K562 (cell line): ENCODE measurements around the gene CPEB1. TPM values are rescaled to one million over a fixed set of nuclear protein-coding genes. Genes with fewer than 3 reads are reported as not detected.

ENCODE experiments used
- ATAC-seq: fragments of 200-7000 bp; cut with Tn5 transposase; 3 replicates; pipeline ENCODE4 v1.9.1; 2020; ENCODE audit warnings: moderate library complexity
- BruUV-seq: library from RNA; stranded (reverse); fragments of 400-500 nt; replicated peaks from 2 replicates; lab custom pipeline; 2021; lab: Mats Ljungman, UMichigan
- CTCF ChIA-PET: fragments of 300-600 bp; formaldehyde crosslinking; extraction: SDS; loops from one replicate; lab custom pipeline; 2021; ENCODE audit warnings: low intra/inter-chr PET ratio; lab: Yijun Ruan, JAX
- POLR2A ChIA-PET: fragments of 300-600, 350-650 bp; sonication (Branson Sonifier 250); formaldehyde crosslinking; extraction: SDS; loops from one replicate; lab custom pipeline; 2021; ENCODE audit warnings: antibody characterized with exemption, inconsistent platforms; lab: Yijun Ruan, JAX
- DNase-seq, 4 experiments: peaks; one replicate each; pipeline versions ENCODE4 v3.0.0 to v3.0.0-alpha.2; 2011 to 2018; ENCODE audit warnings: low spot score in 3 of 4, mixed read lengths in 3 of 4; ENCODE audit errors: extremely low read depth in 1 of 4
- FAIRE-seq: peaks from 2 replicates; lab custom pipeline; 2011; peaks lifted over from hg19 to GRCh38; lab: Jason Lieb, UNC
- H2AFZ ChIP-seq: 2 replicates; pipeline ENCODE4 v1.6.0; 2011; ENCODE audit warnings: low read depth, low read length, control low read depth, inconsistent platforms
- H3K27ac ChIP-seq: fragments of 200-600 bp; 3 replicates; pipeline ENCODE4 v1.8.0; 2011; ENCODE audit warnings: low read depth, mild to moderate bottlenecking, control low read depth, inconsistent platforms, low read length, moderate library complexity, mixed read lengths; ENCODE audit errors: extremely low read depth
- H3K27me3 ChIP-seq, 2 experiments: fragments of 300-600 bp in 1 of 2; 2 replicates in 1 of 2; 3 replicates in 1 of 2; pipeline versions ENCODE4 v1.6.0 to v1.8.0; 2011; ENCODE audit warnings: inconsistent platforms in 2 of 2, low read length in 2 of 2, mild to moderate bottlenecking in 1 of 2, mixed read lengths in 1 of 2, moderate library complexity in 1 of 2; ENCODE audit not compliant: control insufficient read depth in 2 of 2, insufficient read depth in 2 of 2
- H3K36me3 ChIP-seq: fragments of 300-600 bp; 3 replicates; pipeline ENCODE4 v1.8.0; 2011; ENCODE audit warnings: mild to moderate bottlenecking, low read length, inconsistent platforms; ENCODE audit not compliant: control insufficient read depth, insufficient read depth
- H3K4me1 ChIP-seq, 2 experiments: fragments of 200-600 bp in 1 of 2; replicated peaks in 1 of 2; 2 replicates in 1 of 2; 3 replicates in 1 of 2; pipeline versions ENCODE4 v1.5.1 to v1.8.0; 2011; ENCODE audit warnings: inconsistent platforms in 2 of 2, low read length in 2 of 2, mild to moderate bottlenecking in 1 of 2, mixed read lengths in 1 of 2, moderate library complexity in 1 of 2; ENCODE audit not compliant: control insufficient read depth in 2 of 2, insufficient read depth in 2 of 2
- H3K4me2 ChIP-seq: 2 replicates; pipeline ENCODE4 v1.6.1; 2011; ENCODE audit warnings: low read length, control low read depth, inconsistent platforms, mixed read lengths; ENCODE audit not compliant: insufficient read depth
- H3K4me3 ChIP-seq: fragments of 200-600 bp; sonication (generic), shearing (Covaris generic); 2 replicates; pipeline ENCODE4 v1.5.1; 2016; ENCODE audit warnings: control low read depth, inconsistent platforms
- H3K79me2 ChIP-seq: fragments of 200-600 bp; 3 replicates; pipeline ENCODE4 v1.8.0; 2011; ENCODE audit warnings: low read length, inconsistent platforms; ENCODE audit not compliant: control insufficient read depth, insufficient read depth
- H3K9ac ChIP-seq, 2 experiments: 2 replicates each; pipeline versions ENCODE4 v1.6.0 to v1.6.1; 2011; ENCODE audit warnings: low read depth in 2 of 2, low read length in 2 of 2, control low read depth in 1 of 2, inconsistent platforms in 1 of 2, mild to moderate bottlenecking in 1 of 2, mixed read lengths in 1 of 2; ENCODE audit not compliant: insufficient read depth in 1 of 2
- H3K9me1 ChIP-seq: one replicate; pipeline ENCODE4 v1.6.0; 2011; ENCODE audit warnings: inconsistent platforms, mild to moderate bottlenecking, low read length, moderate library complexity; ENCODE audit not compliant: control insufficient read depth, insufficient read depth
- H3K9me3 ChIP-seq: replicated peaks from 2 replicates; pipeline ENCODE4 v1.5.1; 2011; ENCODE audit warnings: low read depth, low read length, inconsistent platforms; ENCODE audit not compliant: control insufficient read depth, insufficient read depth
- H4K20me1 ChIP-seq: replicated peaks from 2 replicates; pipeline ENCODE4 v1.6.1; 2011; ENCODE audit warnings: low read length, inconsistent platforms, mixed read lengths; ENCODE audit not compliant: control insufficient read depth, insufficient read depth
- GATAD2A ChIP-seq: fragments of 450-650 bp; IDR thresholded peaks from 2 replicates; pipeline ENCODE4 v1.6.1; 2017
- HMG20A ChIP-seq: fragments of 450-650 bp; formaldehyde crosslinking; conservative IDR thresholded peaks from 2 replicates; pipeline ENCODE4 v1.4.0; 2020; ENCODE audit warnings: mild to moderate bottlenecking, mixed read lengths
- HOMEZ ChIP-seq: fragments of 250-450 bp; sonication (Bioruptor Pico); IDR thresholded peaks from 2 replicates; pipeline ENCODE4 v1.4.0; 2020; ENCODE audit warnings: mild to moderate bottlenecking, moderate library complexity
- IFI16 ChIP-seq: fragments of 250-450 bp; sonication (Bioruptor Pico); IDR thresholded peaks from 2 replicates; pipeline ENCODE4 v2.1.2; 2022; ENCODE audit warnings: mild to moderate bottlenecking, inconsistent platforms
- MTA1 ChIP-seq: fragments of 450-650 bp; IDR thresholded peaks from 2 replicates; pipeline ENCODE4 v1.6.1; 2017; ENCODE audit warnings: borderline replicate concordance
- MTF1 ChIP-seq: fragments of 250-450 bp; sonication (Bioruptor Pico); IDR thresholded peaks from 2 replicates; pipeline ENCODE4 v1.9.0; 2021; ENCODE audit warnings: moderate library complexity, mild to moderate bottlenecking, inconsistent platforms, borderline replicate concordance
- NFXL1 ChIP-seq: fragments of 450-650 bp; formaldehyde crosslinking; IDR thresholded peaks from 2 replicates; pipeline ENCODE4 v1.4.0; 2021; ENCODE audit warnings: mild to moderate bottlenecking
- RBBP5 ChIP-seq: fragments of 200-600 bp; sonication (generic); IDR thresholded peaks from 2 replicates; pipeline ENCODE4 v1.6.1; 2012; ENCODE audit warnings: borderline replicate concordance, mild to moderate bottlenecking, low read length, control low read depth, inconsistent platforms; ENCODE audit not compliant: insufficient read depth, poor library complexity, severe bottlenecking
- RFX1 ChIP-seq: fragments of 450-650 bp; IDR thresholded peaks from 2 replicates; pipeline ENCODE4 v1.6.1; 2016; ENCODE audit warnings: mild to moderate bottlenecking, moderate library complexity
- RNF2 ChIP-seq: sonication (generic); IDR thresholded peaks from 2 replicates; pipeline ENCODE4 v1.6.1; 2016
- SRSF7 ChIP-seq: fragments of 200-400 bp; formaldehyde crosslinking; optimal IDR thresholded peaks from 2 replicates; pipeline ENCODE3; 2017; ENCODE audit warnings: mild to moderate bottlenecking, low read depth, low read length
- TBL1XR1 ChIP-seq, 2 experiments: IDR thresholded peaks; 2 replicates each; pipeline ENCODE4 v1.6.1; 2012; ENCODE audit warnings: improper control_type of control experiment in 2 of 2, low read length in 2 of 2, mild to moderate bottlenecking in 1 of 2
- ZFP30 ChIP-seq: fragments of 250-450 bp; sonication (Bioruptor Pico); IDR thresholded peaks from 2 replicates; pipeline ENCODE4 v1.8.0; 2022; ENCODE audit warnings: moderate library complexity, mild to moderate bottlenecking, inconsistent platforms, borderline replicate concordance
- ZNF398 ChIP-seq: fragments of 250-450 bp; sonication (Bioruptor Pico); IDR thresholded peaks from 2 replicates; pipeline ENCODE4 v1.8.0; 2021; ENCODE audit warnings: moderate library complexity, mild to moderate bottlenecking, inconsistent platforms
- ZNF431 ChIP-seq: sonication (generic); formaldehyde crosslinking; IDR thresholded peaks from 2 replicates; pipeline ENCODE4 v1.8.0; 2022; ENCODE audit warnings: mild to moderate bottlenecking, missing genetic modification reagents
- ZNF561 ChIP-seq: fragments of 450-650 bp; formaldehyde crosslinking; conservative IDR thresholded peaks from 2 replicates; pipeline ENCODE4 v1.4.0; 2020; ENCODE audit warnings: mild to moderate bottlenecking, moderate library complexity
- ZNF644 ChIP-seq: fragments of 200-800 bp; sonication (Bioruptor generic); IDR thresholded peaks from 2 replicates; pipeline ENCODE4 v1.6.1; 2016; ENCODE audit warnings: low read depth, missing genetic modification characterization, missing compliant biosample characterization
- ZNF830 ChIP-seq: fragments of 250-450 bp; sonication (Bioruptor Pico); IDR thresholded peaks from 2 replicates; pipeline ENCODE4 v1.5.0; 2021; ENCODE audit warnings: mild to moderate bottlenecking
- ZZZ3 ChIP-seq: fragments of 450-650 bp; IDR thresholded peaks from 2 replicates; pipeline ENCODE4 v1.6.1; 2016; ENCODE audit warnings: antibody characterized with exemption, mild to moderate bottlenecking, moderate library complexity
- whole genome bisulfite sequencing: fragments of 100-300 bp; shearing (Covaris generic); methylation state at CpG from one replicate; pipeline ENCODE4 v1.1.6; 2016; ENCODE audit warnings: low coverage, mixed read lengths; ENCODE audit not compliant: insufficient coverage; ENCODE audit errors: missing lambda C conversion rate; 5-methylcytosine and 5-hydroxymethylcytosine counted together
- in situ Hi-C: fragments of 300-500 bp; cut with MboI; formaldehyde crosslinking; loops from 4 replicates; pipeline ENCODE4 v1.15.0; 2018; ENCODE audit warnings: inconsistent platforms, mixed read lengths
- intact Hi-C: fragments of 100-400 bp; cut with micrococcal nuclease; formaldehyde crosslinking; loops from 2 replicates; pipeline ENCODE4 v1.14.2; 2022
- polyA plus RNA-seq, 8 experiments: library from polyadenylated mRNA; depleted of rRNA in 4 of 8; stranded (reverse) in 5 of 8; unstranded in 3 of 8; fragments of >200 nt; fragmentation: Nextera tagmentation in 2 of 8; fragmentation: Illumina TruSeq in 1 of 8; extraction: Ambion mirVana in 2 of 8; extraction: Trizol in 1 of 8; gene quantifications; 2 replicates each; pipeline versions ENCODE4 v1.2.1 to v1.2.3, GENCODE V29; 2011 to 2014; ENCODE audit warnings: inconsistent platforms in 1 of 8, missing spikeins in 1 of 8
- total RNA-seq, 7 experiments: library from RNA; depleted of rRNA in 6 of 7; stranded (reverse); fragments of >200 nt in 6 of 7; fragmentation: Illumina TruSeq in 2 of 7; extraction: Trizol in 2 of 7; gene quantifications; 2 replicates each; pipeline versions ENCODE4 v1.2.1 to v1.2.3, GENCODE V29; 2011 to 2021; ENCODE audit warnings: low replicate concordance in 1 of 7

The CPEB1 gene
- total and polyA plus RNA-seq, 9 of the 15 experiments (the other 6 are each of a cell fraction or from before 2014, with no cell fraction given): 2.2 to 13.4 (median 9.7) TPM

- WGBS: 71% methylated on average over 7 of the region's 7 CpGs
- Histone ChIP-seq H2AFZ (no peak overlapping the region), H3K4me3 (no peak overlapping the region), H3K9ac (no peak overlapping the region), H3K36me3 (peaks cover 71% of the 10 kb centered on the region), H3K9me1 (no peaks in the 10 kb centered on the region), H3K27ac (no peak overlapping the region), H3K4me1 (no peaks in the 10 kb centered on the region; a peak in 1 of 5 replicates), H3K4me2 (no peak overlapping the region), H3K27me3 (no peaks in the 10 kb centered on the region), H3K79me2 (no peaks in the 10 kb centered on the region), H3K9me3 (no peaks in the 10 kb centered on the region)
- ChIA-PET POLR2A (interaction anchor here (0.6 to 12.0 kb wide), 3 partner anchors 16 to 120 kb away, joined by 3 to 95 read pairs (median 3); partner anchors contain the start of gene RPS17), CTCF (no interaction called here)
- ATAC-seq (no peak), DNase-seq (no peak), FAIRE-seq (no peak)
- in situ Hi-C loops: no loop called here
- intact Hi-C loops: no loop called here
- no TSS peak for BruUV-seq
- no peak for TF ChIP-seq ZNF830
- TF ChIP-seq ZNF644 (tag): no peak
- no peak for TF ChIP-seq GATAD2A
- no peak for TF ChIP-seq NFXL1 (CRISPR knock-in tag)
- TF ChIP-seq SRSF7: no peak
- no peak for TF ChIP-seq ZZZ3
- no peak for TF ChIP-seq HOMEZ
- no peak for TF ChIP-seq ZFP30 (CRISPR knock-in tag)
- TF ChIP-seq ZNF431 (CRISPR knock-in tag): no peak
- no peak for TF ChIP-seq MTA1
- no peak for TF ChIP-seq IFI16 (CRISPR knock-in tag)
- TF ChIP-seq RFX1: no peak
- no peak for TF ChIP-seq HMG20A (CRISPR knock-in tag)
- no peak for TF ChIP-seq RBBP5
- no peak for TF ChIP-seq MTF1 (CRISPR knock-in tag)
- no peak for TF ChIP-seq ZNF561 (CRISPR knock-in tag)
- TF ChIP-seq ZNF398 (CRISPR knock-in tag): no peak
- no peak for TF ChIP-seq TBL1XR1 (IDR thresholded peaks at IDR 0.05; ENCODE audit: low read length in 2 of 2)
- no peak for TF ChIP-seq RNF2
- TF ChIP-seq, all 486 proteins: peak for 0
- no peaks in the 10 kb centered on the region; the same call in 1 of the 2 replicates for H4K20me1 ChIP-seq
These were observed 90.7 kb downstream of the CPEB1 start for GRCh38 chr15:82556315-82557035.
